H1 (cell line): ENCODE data around the gene GMNN. TPM values are rescaled to one million over a fixed set of nuclear protein-coding genes. Genes with fewer than 3 reads are reported as not detected.
A peak's percentile ranks its signal among the peaks of the same experiment; 100 is the strongest.

ENCODE experiments used
- BCL11A ChIP-seq, 2 experiments: IDR thresholded peaks; one replicate each; pipeline ENCODE4 v1.6.1; 2011; ENCODE audit warnings: low read depth in 2 of 2, low read length in 2 of 2, mild to moderate bottlenecking in 2 of 2
- CBX5 ChIP-seq: fragments of 300-800, 300-1000 bp; sonication (generic); IDR thresholded peaks from 2 replicates; pipeline ENCODE4 v1.7.1; 2016; ENCODE audit warnings: antibody characterized with exemption, low read length, low read depth
- CEBPB ChIP-seq: IDR thresholded peaks from 2 replicates; pipeline ENCODE4 v1.6.1; 2012; ENCODE audit warnings: low read depth, low read length
- EGR1 ChIP-seq: IDR thresholded peaks from 2 replicates; pipeline ENCODE4 v1.6.1; 2011; ENCODE audit warnings: low read depth, low read length, borderline replicate concordance
- FOSL1 ChIP-seq: IDR thresholded peaks from 2 replicates; pipeline ENCODE4 v1.6.1; 2011; ENCODE audit warnings: mild to moderate bottlenecking, low read depth, low read length, moderate library complexity; ENCODE audit not compliant: insufficient read depth
- HDAC2 ChIP-seq, 2 experiments: fragments of 300-600 bp in 1 of 2; sonication (generic) in 1 of 2; IDR thresholded peaks; 2 replicates each; pipeline ENCODE4 v1.6.1; 2011 to 2012; ENCODE audit warnings: low read depth in 2 of 2, low read length in 2 of 2, mild to moderate bottlenecking in 2 of 2, moderate library complexity in 2 of 2, borderline replicate concordance in 1 of 2, inconsistent platforms in 1 of 2
- RAD21 ChIP-seq, 2 experiments: IDR thresholded peaks in 1 of 2; conservative IDR thresholded peaks in 1 of 2; 2 replicates each; pipeline ENCODE4 v1.6.1; 2011; ENCODE audit warnings: low read depth in 2 of 2, low read length in 2 of 2, improper control_type of control experiment in 1 of 2, inconsistent platforms in 1 of 2, mild to moderate bottlenecking in 1 of 2, moderate library complexity in 1 of 2
- SP4 ChIP-seq: IDR thresholded peaks from 2 replicates; pipeline ENCODE4 v1.6.1; 2012; ENCODE audit warnings: low read length, inconsistent platforms
- YY1 ChIP-seq: IDR thresholded peaks from 2 replicates; pipeline ENCODE4 v1.6.1; 2011; ENCODE audit warnings: low read depth, mild to moderate bottlenecking, low read length
- polyA plus RNA-seq, 7 experiments: library from polyadenylated mRNA; depleted of rRNA in 3 of 7; stranded (reverse) in 5 of 7; unstranded in 2 of 7; fragments of >200 nt in 5 of 7; fragments of 200-250 nt in 2 of 7; gene quantifications; 1 replicate in 5 of 7; 2 replicates in 1 of 7; 4 replicates in 1 of 7; pipeline versions ENCODE4 v1.2.1 to v1.2.3, GENCODE V29; 2011 to 2013; ENCODE audit warnings: missing spikeins in 2 of 7, mixed read lengths in 2 of 7
- total RNA-seq: library from RNA; stranded (reverse); fragmentation: NEBNext Ultra II Directional; extraction: Animal tissue kit (Norgen Biotek cat#: 25700); gene quantifications from 2 replicates; pipeline ENCODE4 v1.2.1, GENCODE V29; 2021
- TF ChIP-seq, protein P1 (sequence below): fragments of 300-600 bp; sonication (generic); IDR thresholded peaks from 2 replicates; pipeline ENCODE4 v1.7.1; 2012; ENCODE audit warnings: low read length, moderate library complexity, mild to moderate bottlenecking, inconsistent platforms; ENCODE audit not compliant: insufficient replicate concordance

Gene GMNN
- total and polyA plus RNA-seq, 2 of the 8 experiments (the other 6 are each of a cell fraction or from before 2014, with no cell fraction given) = 65.9 to 101 TPM

DNA sequence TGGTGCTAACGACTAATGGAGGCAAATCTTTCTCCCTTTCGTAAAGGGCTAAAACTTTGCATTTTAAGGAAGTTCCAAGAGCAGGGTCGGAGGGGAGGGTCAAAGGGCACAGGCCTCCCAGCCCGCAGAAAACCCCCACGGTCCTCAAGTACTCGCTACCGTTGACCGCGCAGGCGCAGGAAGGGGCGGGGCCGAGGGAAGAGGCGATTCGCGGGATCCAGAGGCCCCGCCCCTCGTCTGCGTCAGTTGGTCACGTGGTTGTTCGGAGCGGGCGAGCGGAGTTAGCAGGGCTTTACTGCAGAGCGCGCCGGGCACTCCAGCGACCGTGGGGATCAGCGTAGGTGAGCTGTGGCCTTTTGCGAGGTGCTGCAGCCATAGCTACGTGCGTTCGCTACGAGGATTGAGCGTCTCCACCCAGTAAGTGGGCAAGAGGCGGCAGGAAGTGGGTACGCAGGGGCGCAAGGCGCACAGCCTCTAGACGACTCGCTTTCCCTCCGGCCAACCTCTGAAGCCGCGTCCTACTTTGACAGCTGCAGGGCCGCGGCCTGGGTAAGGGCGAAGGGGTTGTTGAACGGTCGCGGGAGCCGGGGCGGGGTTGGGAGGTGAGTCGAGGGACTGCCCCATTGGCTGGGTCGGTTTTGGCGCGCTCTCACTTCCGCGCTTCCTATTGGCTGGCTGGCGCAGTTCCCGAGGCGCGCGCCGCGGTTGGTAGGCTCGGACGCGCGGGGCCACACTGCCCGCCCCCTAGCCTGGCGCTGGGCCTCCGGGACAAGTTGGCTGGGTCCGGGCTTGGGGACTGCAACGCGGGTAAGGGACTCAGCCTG, at the start of gene GMNN (continued):
- no peak for TF ChIP-seq FOSL1
- TF ChIP-seq, protein P1, sequence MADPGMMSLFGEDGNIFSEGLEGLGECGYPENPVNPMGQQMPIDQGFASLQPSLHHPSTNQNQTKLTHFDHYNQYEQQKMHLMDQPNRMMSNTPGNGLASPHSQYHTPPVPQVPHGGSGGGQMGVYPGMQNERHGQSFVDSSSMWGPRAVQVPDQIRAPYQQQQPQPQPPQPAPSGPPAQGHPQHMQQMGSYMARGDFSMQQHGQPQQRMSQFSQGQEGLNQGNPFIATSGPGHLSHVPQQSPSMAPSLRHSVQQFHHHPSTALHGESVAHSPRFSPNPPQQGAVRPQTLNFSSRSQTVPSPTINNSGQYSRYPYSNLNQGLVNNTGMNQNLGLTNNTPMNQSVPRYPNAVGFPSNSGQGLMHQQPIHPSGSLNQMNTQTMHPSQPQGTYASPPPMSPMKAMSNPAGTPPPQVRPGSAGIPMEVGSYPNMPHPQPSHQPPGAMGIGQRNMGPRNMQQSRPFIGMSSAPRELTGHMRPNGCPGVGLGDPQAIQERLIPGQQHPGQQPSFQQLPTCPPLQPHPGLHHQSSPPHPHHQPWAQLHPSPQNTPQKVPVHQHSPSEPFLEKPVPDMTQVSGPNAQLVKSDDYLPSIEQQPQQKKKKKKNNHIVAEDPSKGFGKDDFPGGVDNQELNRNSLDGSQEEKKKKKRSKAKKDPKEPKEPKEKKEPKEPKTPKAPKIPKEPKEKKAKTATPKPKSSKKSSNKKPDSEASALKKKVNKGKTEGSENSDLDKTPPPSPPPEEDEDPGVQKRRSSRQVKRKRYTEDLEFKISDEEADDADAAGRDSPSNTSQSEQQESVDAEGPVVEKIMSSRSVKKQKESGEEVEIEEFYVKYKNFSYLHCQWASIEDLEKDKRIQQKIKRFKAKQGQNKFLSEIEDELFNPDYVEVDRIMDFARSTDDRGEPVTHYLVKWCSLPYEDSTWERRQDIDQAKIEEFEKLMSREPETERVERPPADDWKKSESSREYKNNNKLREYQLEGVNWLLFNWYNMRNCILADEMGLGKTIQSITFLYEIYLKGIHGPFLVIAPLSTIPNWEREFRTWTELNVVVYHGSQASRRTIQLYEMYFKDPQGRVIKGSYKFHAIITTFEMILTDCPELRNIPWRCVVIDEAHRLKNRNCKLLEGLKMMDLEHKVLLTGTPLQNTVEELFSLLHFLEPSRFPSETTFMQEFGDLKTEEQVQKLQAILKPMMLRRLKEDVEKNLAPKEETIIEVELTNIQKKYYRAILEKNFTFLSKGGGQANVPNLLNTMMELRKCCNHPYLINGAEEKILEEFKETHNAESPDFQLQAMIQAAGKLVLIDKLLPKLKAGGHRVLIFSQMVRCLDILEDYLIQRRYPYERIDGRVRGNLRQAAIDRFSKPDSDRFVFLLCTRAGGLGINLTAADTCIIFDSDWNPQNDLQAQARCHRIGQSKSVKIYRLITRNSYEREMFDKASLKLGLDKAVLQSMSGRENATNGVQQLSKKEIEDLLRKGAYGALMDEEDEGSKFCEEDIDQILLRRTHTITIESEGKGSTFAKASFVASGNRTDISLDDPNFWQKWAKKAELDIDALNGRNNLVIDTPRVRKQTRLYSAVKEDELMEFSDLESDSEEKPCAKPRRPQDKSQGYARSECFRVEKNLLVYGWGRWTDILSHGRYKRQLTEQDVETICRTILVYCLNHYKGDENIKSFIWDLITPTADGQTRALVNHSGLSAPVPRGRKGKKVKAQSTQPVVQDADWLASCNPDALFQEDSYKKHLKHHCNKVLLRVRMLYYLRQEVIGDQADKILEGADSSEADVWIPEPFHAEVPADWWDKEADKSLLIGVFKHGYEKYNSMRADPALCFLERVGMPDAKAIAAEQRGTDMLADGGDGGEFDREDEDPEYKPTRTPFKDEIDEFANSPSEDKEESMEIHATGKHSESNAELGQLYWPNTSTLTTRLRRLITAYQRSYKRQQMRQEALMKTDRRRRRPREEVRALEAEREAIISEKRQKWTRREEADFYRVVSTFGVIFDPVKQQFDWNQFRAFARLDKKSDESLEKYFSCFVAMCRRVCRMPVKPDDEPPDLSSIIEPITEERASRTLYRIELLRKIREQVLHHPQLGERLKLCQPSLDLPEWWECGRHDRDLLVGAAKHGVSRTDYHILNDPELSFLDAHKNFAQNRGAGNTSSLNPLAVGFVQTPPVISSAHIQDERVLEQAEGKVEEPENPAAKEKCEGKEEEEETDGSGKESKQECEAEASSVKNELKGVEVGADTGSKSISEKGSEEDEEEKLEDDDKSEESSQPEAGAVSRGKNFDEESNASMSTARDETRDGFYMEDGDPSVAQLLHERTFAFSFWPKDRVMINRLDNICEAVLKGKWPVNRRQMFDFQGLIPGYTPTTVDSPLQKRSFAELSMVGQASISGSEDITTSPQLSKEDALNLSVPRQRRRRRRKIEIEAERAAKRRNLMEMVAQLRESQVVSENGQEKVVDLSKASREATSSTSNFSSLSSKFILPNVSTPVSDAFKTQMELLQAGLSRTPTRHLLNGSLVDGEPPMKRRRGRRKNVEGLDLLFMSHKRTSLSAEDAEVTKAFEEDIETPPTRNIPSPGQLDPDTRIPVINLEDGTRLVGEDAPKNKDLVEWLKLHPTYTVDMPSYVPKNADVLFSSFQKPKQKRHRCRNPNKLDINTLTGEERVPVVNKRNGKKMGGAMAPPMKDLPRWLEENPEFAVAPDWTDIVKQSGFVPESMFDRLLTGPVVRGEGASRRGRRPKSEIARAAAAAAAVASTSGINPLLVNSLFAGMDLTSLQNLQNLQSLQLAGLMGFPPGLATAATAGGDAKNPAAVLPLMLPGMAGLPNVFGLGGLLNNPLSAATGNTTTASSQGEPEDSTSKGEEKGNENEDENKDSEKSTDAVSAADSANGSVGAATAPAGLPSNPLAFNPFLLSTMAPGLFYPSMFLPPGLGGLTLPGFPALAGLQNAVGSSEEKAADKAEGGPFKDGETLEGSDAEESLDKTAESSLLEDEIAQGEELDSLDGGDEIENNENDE = no peak
- no peak; a peak in 2 of 4 replicates for TF ChIP-seq HDAC2 (IDR thresholded peaks at IDR 0.05; ENCODE audit: borderline replicate concordance in 1 of 2, low read depth in 2 of 2, low read length in 2 of 2)
- no peak for TF ChIP-seq BCL11A (IDR thresholded peaks at IDR 0.05; ENCODE audit: low read depth in 2 of 2, low read length in 2 of 2)
- peak; percentile 83 for TF ChIP-seq SP4
- TF ChIP-seq EGR1 = no peak
- TF ChIP-seq CBX5 = no peak
- no peak for TF ChIP-seq RAD21 (IDR thresholded peaks at IDR 0.05 in 1 of 2, conservative IDR thresholded peaks at IDR 0.05 in 1 of 2; ENCODE audit: low read depth in 2 of 2, low read length in 2 of 2)
- no peak for TF ChIP-seq YY1
- TF ChIP-seq CEBPB = no peak
